HG02588 (cell line): Measurements from ENCODE around the gene PCOLCE2.

Experiments used
- ATAC-seq: cut with Tn5 transposase; IDR thresholded peaks from one replicate; pipeline ENCODE4 v1.9.1; 2021; ENCODE audit warnings: mild to moderate bottlenecking, moderate library complexity; ENCODE audit not compliant: unreplicated experiment

Gene PCOLCE2

DNA sequence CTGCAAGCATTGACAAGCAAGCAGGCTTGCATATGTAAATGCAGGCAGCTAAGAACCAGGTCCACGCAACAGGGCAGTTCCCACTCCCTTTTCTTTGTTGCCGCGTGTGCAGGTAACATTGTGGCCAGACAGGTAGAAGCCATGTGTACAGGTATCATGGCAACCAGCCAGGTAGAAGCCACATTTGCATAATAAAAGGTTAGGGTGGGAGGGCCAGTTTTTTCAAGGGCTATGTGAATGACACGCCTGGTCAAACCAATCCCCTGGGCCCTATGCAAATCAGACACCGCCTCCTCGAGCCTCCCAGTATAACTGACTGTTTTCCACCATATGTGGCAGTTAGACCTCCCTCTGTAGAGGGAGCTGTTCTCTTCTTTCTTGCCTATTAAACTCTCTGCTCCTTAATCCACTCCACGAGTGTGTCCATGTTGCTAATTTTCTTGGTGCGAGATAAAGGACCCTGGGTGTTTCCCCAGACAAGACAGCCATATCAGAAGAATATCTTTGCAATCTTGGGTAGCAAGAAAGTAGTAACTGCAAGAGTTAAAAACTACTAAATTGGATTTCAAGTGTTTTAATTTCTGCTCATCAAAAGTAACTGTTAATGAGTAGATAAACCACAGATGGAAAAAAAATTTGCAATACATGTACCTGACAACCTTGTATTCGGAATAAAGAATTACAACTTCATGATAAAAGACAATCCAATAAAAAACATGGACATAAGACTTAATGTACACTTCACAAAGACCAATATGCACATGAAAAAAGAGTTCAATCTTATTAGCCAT, 21.8 kb downstream of the PCOLCE2 start:
- no peak for ATAC-seq

DNA sequence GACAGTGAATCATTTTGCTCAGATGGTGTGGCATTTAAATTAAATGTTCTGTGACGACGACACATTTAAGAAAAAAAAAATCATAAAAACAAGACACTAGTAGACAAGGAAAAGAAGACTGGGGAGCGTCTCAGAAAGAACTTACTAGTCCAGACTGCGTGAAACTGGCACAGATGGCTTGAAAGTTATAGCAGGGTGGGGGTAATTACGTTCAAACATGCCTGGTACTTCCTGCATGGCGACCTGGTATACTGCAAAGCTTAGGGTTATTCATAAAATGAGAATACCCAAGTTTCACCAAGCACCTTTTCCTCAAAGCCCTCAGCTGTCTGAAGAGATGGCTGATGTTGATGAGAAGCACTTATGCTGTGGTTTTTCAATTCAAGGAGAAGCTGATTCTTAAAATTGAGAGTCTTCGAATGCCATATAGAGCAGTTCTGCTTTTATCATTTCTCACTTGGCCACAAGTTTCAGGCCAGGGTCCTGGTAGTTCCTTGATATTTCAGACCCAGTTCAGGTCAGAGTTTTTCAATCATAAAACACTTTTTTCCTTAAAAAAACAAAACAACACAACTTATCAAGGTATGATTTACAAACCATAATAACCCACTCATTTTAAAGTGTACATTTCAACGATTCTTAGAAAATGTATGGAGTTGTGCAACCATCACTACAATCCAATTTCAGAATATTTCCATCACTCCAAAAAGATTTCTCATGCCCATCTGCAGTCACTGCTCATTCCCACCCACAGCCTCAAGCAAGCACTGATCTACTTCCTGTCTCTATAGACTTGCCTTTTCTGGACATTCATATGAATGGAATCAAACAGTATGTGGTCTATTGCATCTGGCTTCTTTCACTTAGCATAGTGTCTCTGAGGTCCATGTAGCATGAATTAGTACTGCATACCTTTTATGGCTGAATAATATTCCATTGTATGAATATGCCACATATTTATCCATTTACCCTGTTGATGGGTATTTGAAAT, 24.7 kb downstream of the PCOLCE2 start:
- no peak for ATAC-seq

DNA sequence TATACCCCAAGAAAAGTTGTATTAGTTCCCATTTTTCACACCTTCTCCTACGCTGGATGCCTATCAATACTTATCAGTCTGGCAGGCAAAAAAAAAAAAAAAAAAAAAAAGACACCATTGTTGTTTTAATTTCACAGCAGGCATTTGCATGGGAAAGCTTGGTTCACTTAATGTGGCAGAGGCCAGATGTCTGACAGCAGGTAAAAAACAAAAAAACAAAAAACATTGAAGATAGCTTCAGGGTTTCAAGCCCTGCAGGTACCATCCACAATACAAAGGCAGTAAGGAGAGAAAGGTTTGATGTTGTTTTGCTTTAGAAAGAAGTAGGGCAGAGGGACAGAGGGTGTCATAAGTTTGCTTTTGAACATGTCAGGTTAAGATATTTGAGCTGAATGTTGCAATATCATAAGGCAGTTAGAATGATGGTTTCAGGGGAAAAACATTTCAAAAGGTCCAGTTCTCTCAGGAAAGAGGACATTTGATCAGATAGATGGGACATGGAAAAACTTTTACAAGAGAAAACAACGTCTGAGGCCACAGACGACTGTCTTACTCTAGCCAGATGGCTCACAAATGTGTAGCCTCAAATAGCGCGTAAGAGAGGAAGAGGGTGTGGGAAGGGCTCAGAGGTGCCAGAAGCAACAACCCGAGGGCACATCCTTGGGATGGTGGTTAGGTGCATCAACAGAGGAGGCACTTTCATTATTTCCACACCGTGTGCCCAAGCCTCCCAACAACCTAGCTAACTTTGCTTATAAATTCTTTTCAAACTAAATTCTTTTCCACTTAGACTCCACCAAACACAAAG, 25.7 kb downstream of the PCOLCE2 start:
- no peak for ATAC-seq

DNA sequence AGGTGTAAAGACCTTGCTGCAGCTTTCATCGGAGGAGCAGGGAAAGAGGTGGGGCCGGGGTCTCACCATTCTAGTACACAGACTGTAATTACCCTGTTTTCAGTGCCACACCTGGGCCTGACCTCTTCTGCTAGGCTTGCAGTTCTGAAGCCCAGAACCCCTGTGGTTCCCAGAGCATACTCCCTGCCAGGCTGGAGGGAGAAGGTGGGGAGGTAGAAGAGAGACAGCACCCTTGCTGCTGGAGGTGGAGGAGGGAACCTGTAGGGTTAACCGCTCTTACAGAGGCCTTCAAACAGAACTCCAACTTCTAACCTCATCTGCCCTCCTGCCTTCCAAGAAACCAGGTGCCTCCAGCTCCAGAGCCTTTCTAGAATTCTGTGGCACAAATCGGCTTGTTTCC, 27.0 kb downstream of the PCOLCE2 start:
- no peak for ATAC-seq

DNA sequence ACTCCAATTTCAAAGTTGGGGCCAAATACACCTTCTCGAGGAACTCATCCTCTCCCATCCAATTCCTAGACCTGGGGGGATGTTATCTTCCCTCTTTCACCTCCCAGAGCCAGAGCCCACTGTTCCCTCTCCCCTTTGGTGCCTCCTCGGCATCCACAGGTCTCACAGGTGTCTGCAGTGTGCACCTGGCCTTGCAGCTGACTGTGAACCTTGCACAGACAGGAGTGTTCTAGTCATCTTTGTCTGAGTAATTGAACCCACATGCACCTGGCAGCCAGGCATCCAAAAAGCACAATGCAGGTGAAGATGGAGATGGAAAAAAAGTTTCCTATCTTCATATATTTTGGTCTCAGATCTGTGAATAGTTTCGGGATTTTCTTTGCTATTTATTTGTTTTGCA, 30.8 kb downstream of the PCOLCE2 start:
- no peak for ATAC-seq

DNA sequence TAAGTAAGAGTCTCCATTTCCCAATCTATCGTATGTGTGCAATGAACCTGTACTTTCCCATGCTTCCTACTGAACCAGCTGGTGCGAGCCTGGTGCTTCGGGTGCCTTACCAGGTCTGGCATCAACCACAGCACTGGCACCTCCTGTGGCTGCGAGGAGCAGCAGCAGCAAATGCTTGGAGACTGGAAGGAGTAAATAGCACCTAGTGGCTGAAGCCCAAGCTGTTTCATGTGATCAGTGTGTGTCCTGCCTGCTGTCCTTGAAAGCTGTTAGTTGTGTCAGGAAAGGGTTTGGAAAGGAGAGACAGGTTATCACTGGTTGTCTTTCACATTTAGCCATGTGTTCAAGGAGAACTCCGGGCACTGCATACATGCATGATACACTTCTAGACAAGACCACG, 31.8 kb downstream of the PCOLCE2 start:
- ATAC-seq = no peak

DNA sequence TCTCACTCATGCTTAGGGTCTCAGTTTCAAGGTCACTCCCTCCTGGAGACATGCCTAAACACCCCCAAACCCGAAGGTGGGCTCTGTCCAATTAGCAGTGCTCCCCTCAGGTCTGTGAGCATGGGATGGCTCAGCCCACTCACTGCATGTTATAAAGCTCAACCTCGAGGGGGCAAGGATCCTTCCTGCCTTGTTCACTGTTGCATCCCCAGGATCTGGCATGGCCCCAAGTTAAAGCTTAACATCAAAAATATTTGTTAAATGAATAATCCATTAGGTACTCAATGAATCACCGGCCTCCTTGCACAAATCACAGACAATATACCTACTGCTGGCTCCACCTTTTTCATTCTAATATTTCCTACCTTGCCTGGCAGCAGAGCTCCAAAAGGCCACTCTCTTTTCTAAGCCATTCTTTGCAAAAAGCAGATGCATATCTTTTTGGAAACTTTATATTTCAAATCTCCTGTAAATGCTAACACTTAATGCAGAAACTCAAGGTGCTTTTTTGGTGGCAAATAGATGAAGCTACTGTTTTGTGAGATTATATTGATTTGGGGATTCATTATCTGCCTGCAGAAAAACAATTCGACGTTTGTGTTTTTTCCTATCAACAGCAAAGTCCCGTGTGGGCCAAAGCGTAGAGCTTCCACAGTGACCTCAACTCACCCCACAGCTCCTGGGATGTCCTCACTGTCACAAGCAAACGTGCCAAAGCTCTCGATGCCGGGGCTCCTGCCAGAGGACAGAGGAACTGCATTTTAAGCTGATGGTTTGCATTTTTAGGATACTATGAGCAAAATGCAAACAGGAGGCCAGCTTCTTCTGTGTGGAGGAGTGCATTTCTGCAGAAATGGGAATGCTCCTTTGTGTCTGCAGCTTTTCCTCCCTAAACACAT, 35.4 kb downstream of the PCOLCE2 start:
- no peak for ATAC-seq

DNA sequence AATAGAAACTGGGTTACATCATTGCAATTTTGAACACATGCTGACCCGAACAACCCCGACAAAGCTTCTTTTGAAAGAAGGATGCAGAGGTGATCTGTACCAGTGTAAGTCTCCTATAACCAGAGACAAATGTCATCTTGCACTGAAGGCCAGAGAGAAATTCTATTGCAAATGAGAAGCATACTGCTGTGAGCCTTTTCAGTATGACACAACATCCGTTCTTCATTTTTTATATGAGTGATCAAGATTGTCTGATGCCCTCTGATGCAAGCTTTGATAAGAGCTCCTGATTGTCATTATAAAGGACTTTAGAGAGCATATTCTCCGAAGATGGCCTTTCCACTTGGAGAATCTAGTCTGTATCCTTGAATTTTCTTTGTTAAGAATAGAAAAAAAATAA, 36.9 kb downstream of the PCOLCE2 start:
- ATAC-seq = no peak

DNA sequence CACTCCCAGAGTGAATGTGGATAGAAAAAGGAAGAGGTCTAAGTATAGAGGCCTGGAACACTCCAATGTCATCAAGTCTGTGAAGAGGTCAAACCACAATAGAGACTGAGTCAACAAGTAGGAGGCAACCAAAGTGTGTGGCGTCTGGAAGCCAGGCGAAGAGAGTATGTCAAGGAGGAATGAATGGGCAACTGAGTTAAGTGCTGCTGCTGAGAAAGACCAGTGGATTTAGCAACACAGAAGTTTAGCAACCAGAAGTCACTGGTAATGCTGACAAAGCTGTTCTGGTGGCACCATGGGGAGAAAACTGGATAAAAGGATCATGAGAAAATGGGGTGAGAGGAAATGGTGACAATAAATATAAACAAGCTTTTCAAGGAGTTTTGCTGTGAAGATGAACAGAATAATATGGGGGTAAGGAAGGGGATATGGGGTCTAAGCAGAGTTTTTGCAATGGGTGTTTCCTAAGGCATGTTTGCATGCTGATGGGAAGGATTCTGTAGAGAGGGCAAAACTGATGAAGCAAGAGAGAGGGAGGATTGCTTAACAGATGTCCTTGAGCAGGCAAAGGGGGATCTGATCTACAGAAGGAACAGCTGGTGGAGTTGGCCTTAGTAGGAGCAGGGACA, 38.4 kb downstream of the PCOLCE2 start:
- no peak for ATAC-seq

DNA sequence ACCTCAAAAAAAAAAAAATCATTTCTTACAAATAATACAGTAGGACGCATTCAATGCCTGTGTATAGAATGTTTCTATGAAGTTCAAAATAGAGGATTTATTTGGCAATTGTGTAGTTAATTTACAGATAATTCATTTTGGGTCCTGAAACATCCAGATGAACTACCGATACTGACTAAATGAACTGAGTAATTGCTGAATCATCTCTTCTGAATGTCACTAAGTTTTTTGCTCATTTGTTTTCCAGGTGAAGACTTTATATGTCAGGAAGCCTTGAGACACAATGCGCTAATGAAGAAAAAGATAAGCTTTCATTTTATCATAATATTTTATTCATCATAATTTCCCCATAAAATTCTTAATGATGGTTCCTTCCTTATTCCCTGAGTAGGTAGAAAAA, 39.7 kb downstream of the PCOLCE2 start:
- no peak for ATAC-seq

DNA sequence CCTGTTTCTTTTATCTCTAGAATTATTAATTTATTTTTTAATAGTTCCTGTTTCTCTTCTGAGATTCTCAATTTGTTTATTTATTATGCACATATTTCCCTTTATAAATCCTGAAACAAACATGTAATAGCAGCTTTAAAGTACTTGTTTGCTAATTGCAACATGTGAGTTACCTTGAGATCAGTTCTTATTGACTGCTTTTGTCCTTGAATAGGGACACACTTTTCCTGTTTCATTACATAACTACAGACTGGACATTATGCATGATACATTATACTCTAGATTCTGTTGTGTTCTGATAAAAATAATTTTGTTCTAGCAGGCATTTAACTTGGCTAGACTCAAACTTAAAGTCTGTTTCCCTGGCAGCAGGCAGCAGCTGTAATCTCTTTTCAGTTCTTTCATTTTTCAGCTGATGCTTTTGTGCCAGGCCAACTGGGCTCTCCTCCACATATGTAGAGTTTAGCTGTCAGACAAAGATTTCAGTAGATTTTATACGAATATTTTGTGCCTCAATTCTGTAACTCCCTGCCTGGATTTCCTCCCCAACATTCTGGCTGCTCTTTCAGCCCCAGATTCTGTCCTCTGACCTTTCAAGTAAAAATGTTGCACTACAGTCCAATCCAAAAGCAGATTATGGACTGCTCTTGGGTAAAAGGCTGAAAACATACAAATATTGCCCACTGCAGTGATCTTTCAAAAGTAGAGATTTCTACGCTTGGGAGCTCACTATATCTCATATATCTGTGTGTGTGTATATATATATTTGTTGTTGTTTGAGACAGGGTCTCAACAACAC, 41.9 kb downstream of the PCOLCE2 start:
- no peak for ATAC-seq

DNA sequence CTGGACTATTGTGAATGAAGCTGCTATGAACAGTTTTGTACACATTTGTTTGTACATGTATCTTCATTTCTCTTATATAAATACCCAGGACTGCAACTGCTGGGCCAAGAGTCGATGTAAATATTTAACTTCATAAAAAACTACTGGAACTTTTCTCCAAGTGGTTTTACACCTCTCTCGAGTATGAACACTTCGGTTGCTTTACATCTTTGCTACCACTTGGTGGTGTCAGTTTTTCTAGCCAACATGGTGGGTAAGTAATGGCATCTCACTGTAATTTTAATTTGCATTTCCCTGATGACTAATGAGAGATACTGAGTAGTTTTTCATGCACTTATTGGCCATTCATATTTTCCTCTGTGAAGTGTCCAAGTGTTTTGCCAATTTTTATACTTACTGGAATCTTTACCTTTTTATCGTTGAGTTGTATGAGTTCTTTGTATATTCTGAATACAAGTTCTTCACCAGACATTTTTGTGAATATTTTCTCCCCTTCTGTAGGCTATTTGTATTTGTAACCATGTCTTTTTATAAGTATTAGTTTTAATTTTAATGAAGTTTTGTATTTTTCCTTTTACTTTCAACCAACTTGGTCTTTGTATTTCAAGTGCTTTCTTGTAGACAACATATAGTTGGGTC, 44.4 kb downstream of the PCOLCE2 start:
- no peak for ATAC-seq

DNA sequence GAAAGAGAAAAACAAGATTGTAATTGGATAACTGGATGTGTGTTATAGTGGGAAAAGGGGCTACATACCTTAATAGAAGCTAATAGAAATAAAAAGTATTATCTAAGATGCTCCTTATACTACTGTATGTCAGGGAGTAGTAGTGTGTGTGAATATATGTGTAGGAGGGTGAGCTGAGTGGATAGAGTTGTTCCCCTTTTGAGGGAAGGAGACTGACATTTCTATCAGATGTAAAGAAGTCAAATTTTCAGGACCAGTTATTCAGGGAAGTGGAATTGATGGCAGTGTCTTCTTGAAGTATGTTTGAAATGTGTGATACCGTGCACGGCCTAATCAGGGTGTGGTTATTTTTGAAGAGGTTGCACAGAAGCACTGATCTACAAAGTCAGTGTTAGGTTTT, 49.1 kb downstream of the PCOLCE2 start:
- no peak for ATAC-seq

DNA sequence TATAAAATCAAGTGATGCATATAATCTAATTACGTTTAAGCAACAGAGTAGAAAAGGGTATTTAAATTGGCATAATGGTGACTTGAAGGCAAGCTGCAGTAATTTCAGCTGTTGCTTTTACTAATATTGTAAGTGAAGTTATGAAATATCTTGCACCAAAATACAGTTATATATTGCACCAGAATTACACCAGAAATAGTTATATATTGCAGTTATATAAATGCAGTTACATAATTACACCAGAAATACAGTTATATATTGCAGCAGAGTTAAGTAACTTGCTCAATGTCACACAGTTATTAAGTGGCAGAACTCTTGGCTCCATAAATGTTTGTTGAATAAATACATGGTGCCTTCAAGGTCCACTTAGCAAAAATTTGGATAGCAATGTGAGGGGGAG, 51.4 kb downstream of the PCOLCE2 start:
- no peak for ATAC-seq

DNA sequence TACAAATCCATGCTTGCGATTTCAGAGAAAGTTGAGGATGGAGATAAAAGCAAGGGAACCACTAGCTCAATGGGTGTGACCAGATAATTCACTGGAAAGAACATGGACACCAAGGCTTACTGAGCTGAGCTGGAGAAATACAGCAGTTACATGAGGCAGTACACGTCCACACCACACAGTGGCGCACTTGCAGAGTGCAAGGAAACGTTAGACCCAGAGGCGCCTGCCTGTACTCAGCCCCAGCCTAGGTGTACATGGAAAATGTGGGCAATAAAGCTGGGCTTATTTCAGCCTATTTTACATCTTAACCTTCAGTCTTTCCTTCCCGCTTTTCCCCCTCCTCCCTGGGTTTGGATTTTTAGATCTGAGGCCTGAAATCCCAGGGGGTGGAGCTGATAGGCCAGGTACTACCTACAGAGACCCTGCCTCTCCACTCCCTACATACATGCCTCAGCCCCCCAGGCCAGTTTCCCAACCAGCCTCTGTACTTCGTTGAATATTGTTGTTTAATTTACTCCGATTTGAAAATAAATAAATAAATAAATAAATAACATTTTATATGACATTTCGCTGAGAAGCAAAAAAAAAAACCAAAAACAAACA, 60.1 kb downstream of the PCOLCE2 start:
- ATAC-seq = peak; percentile 99

DNA sequence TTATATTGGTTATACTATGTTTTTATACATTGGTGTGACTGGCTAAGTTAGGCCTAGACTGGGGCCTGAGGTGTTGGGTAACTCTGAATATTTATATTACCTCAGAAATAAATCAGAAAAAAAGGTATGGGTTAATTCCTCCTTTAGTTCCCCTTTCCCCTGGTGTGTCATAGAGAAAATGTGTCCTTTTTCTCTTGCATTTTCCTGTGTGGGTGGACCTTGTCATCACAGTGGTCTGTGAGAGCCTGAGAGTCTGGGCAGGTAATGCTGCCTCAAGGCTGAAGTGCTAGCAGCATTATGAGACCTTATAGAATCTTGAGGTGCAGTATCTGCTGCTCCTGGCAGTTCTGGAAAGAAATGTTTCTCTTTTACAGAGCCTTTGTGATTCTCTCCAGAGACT, 69.7 kb downstream of the PCOLCE2 start:
- ATAC-seq = no peak

DNA sequence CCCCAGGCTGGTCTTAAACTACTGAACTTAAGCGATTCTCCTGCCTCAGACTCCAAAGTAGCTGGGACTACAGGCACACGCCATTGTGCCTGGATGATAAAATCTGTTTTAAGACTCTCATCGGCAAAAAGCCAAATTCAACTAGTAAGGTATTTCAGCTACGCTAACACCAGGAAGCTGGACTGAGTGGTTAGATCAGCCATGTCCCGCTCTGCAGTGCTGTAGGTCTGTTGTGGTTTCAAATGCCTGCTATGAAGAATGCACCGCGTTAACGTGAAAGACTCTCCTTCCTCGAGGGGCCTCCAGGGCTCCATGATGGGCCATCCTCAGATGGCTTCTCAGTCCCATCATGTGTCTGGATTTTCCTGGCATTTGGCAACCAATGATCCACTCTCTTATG, 70.2 kb downstream of the PCOLCE2 start:
- ATAC-seq = no peak

DNA sequence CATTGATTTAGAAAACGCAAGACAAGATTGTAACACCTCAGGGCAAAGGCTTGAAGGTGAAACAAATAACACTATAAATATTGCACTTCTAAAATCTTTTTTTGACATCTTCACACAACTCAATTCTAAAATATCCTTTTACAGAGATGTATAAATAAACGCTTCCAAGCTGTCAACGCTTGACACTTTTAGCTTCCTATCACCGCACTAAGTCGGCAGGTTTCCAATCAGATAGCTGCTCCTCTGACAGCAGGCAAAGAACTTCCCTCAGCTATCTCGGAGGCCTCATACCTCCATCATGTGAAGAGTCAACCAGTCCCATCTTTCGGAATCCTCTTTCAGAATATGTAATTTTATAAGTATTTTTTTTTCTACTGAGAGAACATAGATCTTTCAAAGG, 71.0 kb downstream of the PCOLCE2 start:
- ATAC-seq = no peak
